Heart right ventricle (tissue), 16 donors: ENCODE results near the gene ULK4. TPM values are rescaled to one million over a fixed set of nuclear protein-coding genes. Genes with fewer than 3 reads are reported as not detected.

ENCODE experiments used
- ATAC-seq, 8 donors: fragments of 200-7000 bp; cut with Tn5 transposase; one replicate each; pipeline ENCODE4 v1.9.1; 2020; ENCODE audit warnings: mild to moderate bottlenecking in 8 of 8, moderate library complexity in 8 of 8, moderate number of reproducible peaks in 1 of 8
- DNase-seq, 2 donors: peaks; one replicate each; pipeline ENCODE4 v3.0.0-alpha.2; 2020
- H3K27ac ChIP-seq, 10 donors: fragments of 200-600 bp; sonication (generic) in 2 of 10; one replicate each; pipeline versions ENCODE4 v1.5.0 to v1.8.0; 2020 to 2022; ENCODE audit warnings: mild to moderate bottlenecking in 3 of 10
- H3K27me3 ChIP-seq, 7 donors: fragments of 200-600 bp; one replicate each; pipeline ENCODE4 v1.8.0; 2021 to 2022; ENCODE audit warnings: mild to moderate bottlenecking in 2 of 7
- H3K36me3 ChIP-seq, 9 donors: fragments of 200-600 bp; sonication (generic) in 1 of 9; one replicate each; pipeline versions ENCODE4 v1.5.0 to v1.8.0; 2020 to 2022; ENCODE audit warnings: mild to moderate bottlenecking in 2 of 9
- H3K4me1 ChIP-seq, 9 donors: fragments of 200-600 bp; sonication (generic) in 1 of 9; one replicate each; pipeline versions ENCODE4 v1.5.0 to v1.8.0; 2020 to 2022; ENCODE audit warnings: mild to moderate bottlenecking in 4 of 9
- H3K4me3 ChIP-seq, 10 donors: fragments of 200-600 bp; sonication (generic) in 2 of 10; one replicate each; pipeline versions ENCODE4 v1.5.0 to v1.8.0; 2020 to 2022; ENCODE audit warnings: mild to moderate bottlenecking in 7 of 10, moderate library complexity in 2 of 10
- H3K9me3 ChIP-seq, 11 donors: fragments of 200-600 bp in 10 of 11; sonication (generic) in 2 of 11; one replicate each; pipeline versions ENCODE4 v1.5.0 to v1.8.0; 2013 to 2022; ENCODE audit warnings: mild to moderate bottlenecking in 2 of 11, control low read depth in 1 of 11, moderate library complexity in 1 of 11
- CTCF ChIP-seq, 9 donors: fragments of 200-600 bp; sonication (generic) in 2 of 9; IDR thresholded peaks; one replicate each; pipeline versions ENCODE4 v1.5.0 to v1.8.0; 2021 to 2022; ENCODE audit warnings: antibody characterized with exemption in 9 of 9, mild to moderate bottlenecking in 5 of 9, moderate library complexity in 1 of 9
- WGBS, 2 donors: extraction: QIAGEN DNeasy Blood & Tissue Kit; methylation state at CpG; one replicate each; pipeline ENCODE4 v1.1.7; 2013; ENCODE audit warnings: inconsistent platforms in 1 of 2; 5-methylcytosine and 5-hydroxymethylcytosine counted together
- intact Hi-C, 10 donors: fragments of 100-400 bp; cut with DNase I; formaldehyde crosslinking; loops; one replicate each; pipeline versions ENCODE4 v1.11.1 to v1.14.2; 2022
- polyA plus RNA-seq, 2 donors: library from polyadenylated mRNA; stranded (reverse); fragments of 200-250 nt; gene quantifications; one replicate each; pipeline ENCODE4 v1.2.3, GENCODE V29; 2013
- total RNA-seq, 10 donors: library from RNA; stranded (reverse); fragmentation: NEBNext Ultra II Directional in 3 of 10; extraction: Animal tissue kit (Norgen Biotek cat#: 25700) in 3 of 10; gene quantifications; one replicate each; pipeline versions ENCODE4 v1.2.1 to v1.2.4, GENCODE V29; 2021 to 2023
- donor health status: Arrhythmogenic right ventricular cardiomyopathy.
- donor health status: ischemic (EF 13 %, LVEDD 7.1; RV severe dilation, severe dysfunction).
- donor health status: healthy with polysubstance abuse.
- donor health status: DM: no; HTN: yes; CAD: no.
- donor health status: DM: no; HTN: no; CAD: no.
- donor health status: ischemic (EF 25% LVEDD 6.9; RV normal size, moderate dysfunction).
- donor health status: ischemic (EF 25% LVEDD 5.7; RV mildly dilated, moderate dysfunction).
- donor health status: healthy.
- donor health status: DM: yes; HTN: yes; CAD: no.
- donor health status: Ischemic cardiomyopathy.
- donor health status: ischemic (EF 35%, LVEDD 5.7; RV mildly dilated, moderate dysfunction).
- donor health status: nonischemic (EF 11% LVEDD 7.7; RV severe dilation, severe dysfunction).
- donor health status: DM: yes; HTN: yes; CAD: no.
- donor health status: PGD.
- donor health status: ischemic (EF 29% LVEDD 5.4; RV normal size, mild dysfunction).
- donor health status: nonischemic (EF 23%, LVEDD 6.1; RV moderate dilation, normal function).

The ULK4 gene
- total and polyA plus RNA-seq, 12 donors = 1.4 to 11.4 (median 2.6) TPM

GRCh38 chr3:41338276-41338675 lies 623.6 kb downstream of the ULK4 start:
- Histone ChIP-seq H3K4me1 (no peaks in the 10 kb centered on the region), H3K27me3 (no peaks in the 10 kb centered on the region), H3K27ac (no peak overlapping the region), H3K4me3 (no peak overlapping the region), H3K36me3 (no peaks in the 10 kb centered on the region), H3K9me3 (peaks cover 0 to 2% (median 0%) of the 10 kb centered on the region in 11 donors)
- no peak for DNase-seq
- no peak for TF ChIP-seq CTCF (IDR thresholded peaks at IDR 0.05)
- WGBS, 2 donors = 65 to 75% methylated on average over 1 of the region's 1 CpG
- intact Hi-C loops = no loop called here
- ATAC-seq = no peak

DNA sequence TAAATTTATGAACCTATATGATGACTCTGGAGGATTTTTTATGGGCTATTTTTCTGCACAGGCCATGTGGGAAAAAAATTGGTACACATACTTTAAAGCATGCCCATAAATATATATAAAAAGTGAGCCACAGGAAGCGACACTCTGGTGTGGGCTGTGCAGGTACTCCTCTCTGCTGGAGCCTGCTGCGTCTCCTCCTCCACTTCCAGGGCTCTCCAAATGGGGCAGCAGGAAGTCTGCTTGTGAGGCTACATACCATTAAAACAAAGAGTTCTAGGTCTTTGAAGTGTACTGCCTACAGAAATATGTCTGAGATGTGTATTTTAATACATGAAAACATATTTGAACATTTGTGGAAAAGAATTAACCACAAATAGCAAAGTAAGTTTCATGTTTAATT lies 627.5 kb downstream of the ULK4 start:
- 80 to 83% methylated on average over 2 of the region's 2 CpGs for WGBS, 2 donors
- DNase-seq (no peak), ATAC-seq (no peak)
- Histone ChIP-seq H3K9me3 (no peaks in the 10 kb centered on the region), H3K36me3 (no peaks in the 10 kb centered on the region), H3K27ac (no peak overlapping the region), H3K27me3 (no peaks in the 10 kb centered on the region), H3K4me3 (no peak overlapping the region), H3K4me1 (peaks cover 0 to 13% (median 9%) of the 10 kb centered on the region in 9 donors)
- no peak for TF ChIP-seq CTCF (IDR thresholded peaks at IDR 0.05)
- intact Hi-C loops = no loop called here

- H3K9me3 ChIP-seq = no peaks in the 10 kb centered on the region
- no peaks in the 10 kb centered on the region for H3K27me3 ChIP-seq
- DNase-seq = no peak
- no peak for ATAC-seq
- WGBS, 2 donors = 82% methylated on average over 3 of the region's 3 CpGs
- no peak overlapping the region for H3K27ac ChIP-seq
- H3K4me1 ChIP-seq = peaks cover 0 to 13% (median 9%) of the 10 kb centered on the region in 9 donors
- intact Hi-C loops = no loop called here
- no peak overlapping the region for H3K4me3 ChIP-seq
- H3K36me3 ChIP-seq = no peaks in the 10 kb centered on the region
- TF ChIP-seq CTCF (IDR thresholded peaks at IDR 0.05) = no peak
Measured at GRCh38 chr3:41331041-41331440, 630.9 kb downstream of the ULK4 start.

GRCh38 chr3:41330465-41330864 lies 631.4 kb downstream of the ULK4 start:
- intact Hi-C loops = no loop called here
- Histone ChIP-seq H3K27ac (no peak overlapping the region), H3K27me3 (no peaks in the 10 kb centered on the region), H3K4me1 (peaks cover 0 to 13% (median 9%) of the 10 kb centered on the region in 9 donors), H3K36me3 (no peaks in the 10 kb centered on the region), H3K4me3 (no peak overlapping the region), H3K9me3 (no peaks in the 10 kb centered on the region)
- DNase-seq = no peak
- 65 to 88% methylated on average over 1 of the region's 1 CpG for WGBS, 2 donors
- ATAC-seq = peak in 1 of 8 donors; percentile 53
- TF ChIP-seq CTCF (IDR thresholded peaks at IDR 0.05) = no peak
